H1 (cell line): ENCODE measurements around the gene NYAP2. TPM values are rescaled to one million over a fixed set of nuclear protein-coding genes. Genes with fewer than 3 reads are reported as not detected.

ENCODE experiments used
- polyA plus RNA-seq, 7 experiments: library from polyadenylated mRNA; depleted of rRNA in 3 of 7; stranded (reverse) in 5 of 7; unstranded in 2 of 7; fragments of >200 nt in 5 of 7; fragments of 200-250 nt in 2 of 7; gene quantifications; 1 replicate in 5 of 7; 2 replicates in 1 of 7; 4 replicates in 1 of 7; pipeline versions ENCODE4 v1.2.1 to v1.2.3, GENCODE V29; 2011 to 2013; ENCODE audit warnings: missing spikeins in 2 of 7, mixed read lengths in 2 of 7
- total RNA-seq: library from RNA; stranded (reverse); fragmentation: NEBNext Ultra II Directional; extraction: Animal tissue kit (Norgen Biotek cat#: 25700); gene quantifications from 2 replicates; pipeline ENCODE4 v1.2.1, GENCODE V29; 2021
- TF ChIP-seq, protein P1 (sequence below): IDR thresholded peaks from 2 replicates; pipeline ENCODE4 v1.6.1; 2012; ENCODE audit warnings: inconsistent platforms

Gene NYAP2
- total and polyA plus RNA-seq, 2 of the 8 experiments (the other 6 are each of a cell fraction or from before 2014, with no cell fraction given): not detected

DNA sequence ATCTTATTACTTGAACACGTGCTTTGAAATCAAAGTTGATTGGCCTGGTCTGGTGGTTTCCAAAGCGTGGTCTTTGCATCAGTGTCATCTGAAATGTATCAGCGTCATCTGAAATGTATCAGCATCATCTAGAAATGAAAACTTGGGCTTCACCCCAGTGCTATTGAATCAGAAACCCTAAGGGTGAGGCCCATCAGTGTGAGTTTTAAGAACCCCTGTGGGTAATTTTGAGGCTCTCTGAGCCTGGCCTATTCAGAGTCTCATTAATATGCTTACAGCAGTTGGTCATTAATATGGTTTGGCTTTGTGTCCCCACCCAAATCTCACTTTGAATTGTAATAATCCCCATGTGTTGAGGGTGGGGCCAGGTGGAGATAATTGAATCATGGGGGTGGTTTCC, 85.2 kb downstream of the NYAP2 start (continued):
- TF ChIP-seq, protein P1, sequence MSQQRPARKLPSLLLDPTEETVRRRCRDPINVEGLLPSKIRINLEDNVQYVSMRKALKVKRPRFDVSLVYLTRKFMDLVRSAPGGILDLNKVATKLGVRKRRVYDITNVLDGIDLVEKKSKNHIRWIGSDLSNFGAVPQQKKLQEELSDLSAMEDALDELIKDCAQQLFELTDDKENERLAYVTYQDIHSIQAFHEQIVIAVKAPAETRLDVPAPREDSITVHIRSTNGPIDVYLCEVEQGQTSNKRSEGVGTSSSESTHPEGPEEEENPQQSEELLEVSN: no peak
- TF ChIP-seq, all 59 proteins: peak for 0
